ENCODE measurements around the gene ARID3C. TPM values are rescaled to one million over a fixed set of nuclear protein-coding genes. Genes with fewer than 3 reads are reported as not detected.

Gene ARID3C
- total RNA-seq, 5 donors from 2014 or later (not counting 1 experiment from before 2014, with no cell fraction given) = 0.38 TPM; not detected in 4

DNA sequence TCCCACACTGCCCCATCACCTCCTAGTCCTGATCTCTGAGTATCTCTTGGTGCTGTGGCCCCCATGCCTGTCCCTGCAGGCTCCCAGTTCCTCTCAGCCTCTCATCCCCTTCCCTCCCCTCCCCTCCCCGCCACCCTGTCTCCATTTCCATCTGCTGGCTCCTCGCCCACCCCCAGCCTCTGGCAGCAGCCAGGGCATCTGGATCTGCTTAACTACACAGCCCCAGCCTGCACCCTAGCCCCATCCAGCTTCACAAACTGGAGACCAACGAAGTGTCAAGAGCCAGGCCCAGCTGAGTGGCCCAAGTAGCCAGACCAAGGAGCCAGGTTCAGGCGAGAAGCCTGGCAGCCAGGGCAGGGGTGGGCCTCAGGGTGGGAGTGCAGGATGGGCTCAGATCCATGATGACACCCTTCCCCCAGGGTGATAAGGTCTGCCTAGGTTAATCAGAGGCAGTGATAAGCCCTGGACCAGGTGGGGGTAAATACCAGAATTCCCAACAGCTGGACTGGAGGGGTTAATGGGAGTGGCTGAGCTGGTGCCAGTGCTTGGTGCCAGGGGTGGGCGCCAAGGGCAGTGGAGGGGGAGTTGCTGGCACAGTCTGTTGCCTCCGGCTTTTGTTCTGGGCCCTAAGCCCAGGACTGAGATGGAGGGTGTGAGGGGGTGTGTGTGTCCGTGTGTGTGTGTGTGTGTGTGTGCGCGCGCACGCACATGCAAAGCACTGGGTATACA lies 25.6 kb upstream of the ARID3C start:
- WGBS (ENCODE audit: insufficient coverage) = 90% methylated on average over 2 of the region's 11 CpGs
- DNase-seq = no peak
- H3K4me1 Mint-ChIP-seq = peaks cover 15 to 39% (median 34%) of the 10 kb centered on the region in 3 donors
- Histone ChIP-seq H3K27me3 (replicated peaks in 1 of 2; ENCODE audit: control insufficient read depth in 2 of 2, extremely low read depth in 1 of 2, insufficient read depth in 2 of 2, low read length in 1 of 2) (no peaks in the 10 kb centered on the region), H3K9me3 (no peaks in the 10 kb centered on the region), H3K36me3 (ENCODE audit: control insufficient read depth in 2 of 2, extremely low read depth in 1 of 2, insufficient read depth in 1 of 2, low read length in 1 of 2) (peaks cover under 1 to 26% of the 10 kb centered on the region in 2 donors), H3K27ac (ENCODE audit: low read length) (no peak overlapping the region), H3K4me1 (ENCODE audit: control insufficient read depth in 1 of 2, extremely low read depth in 1 of 2, insufficient read depth in 2 of 2, low read length in 2 of 2) (peaks cover 3 to 20% of the 10 kb centered on the region in 2 experiments), H3K4me3 (ENCODE audit: control insufficient read depth in 1 of 2, extremely low read depth in 1 of 2, low read length in 1 of 2) (no peak overlapping the region)
- ATAC-seq (replicated peaks in 1 of 4) = no peak
- POLR2A ChIA-PET = interaction anchor here in 1 of 2 donors (0.6 kb wide), 1 partner anchor 32 kb away, joined by 10 read pairs; no protein-coding TSS in a partner anchor
- H3K4me3 Mint-ChIP-seq = no peak overlapping the region
- CTCF ChIA-PET = interaction anchor here in 1 of 2 donors (0.6 to 0.7 kb wide), 2 partner anchors 14 to 417 kb away, joined by 4 to 5 read pairs; no protein-coding TSS in a partner anchor
- peak overlapping the region in 1 of 2 donors; percentile 3 for H3K27ac Mint-ChIP-seq
- H3K9me3 Mint-ChIP-seq = no peaks in the 10 kb centered on the region
- peaks cover 10% of the 10 kb centered on the region for H3K36me3 Mint-ChIP-seq
- no peaks in the 10 kb centered on the region for H3K27me3 Mint-ChIP-seq

- no peaks in the 10 kb centered on the region for H3K27me3 ChIP-seq (replicated peaks in 1 of 2; ENCODE audit: control insufficient read depth in 2 of 2, extremely low read depth in 1 of 2, insufficient read depth in 2 of 2, low read length in 1 of 2)
- no peaks in the 10 kb centered on the region for H3K9me3 ChIP-seq
- ATAC-seq (replicated peaks in 1 of 4) (no peak), DNase-seq (no peak)
- peaks cover 0 to 34% of the 10 kb centered on the region in 2 donors for H3K36me3 ChIP-seq (ENCODE audit: control insufficient read depth in 2 of 2, extremely low read depth in 1 of 2, insufficient read depth in 1 of 2, low read length in 1 of 2)
- WGBS (ENCODE audit: insufficient coverage) = 75% methylated on average over 10 of the region's 11 CpGs
- H3K4me3 ChIP-seq (ENCODE audit: control insufficient read depth in 1 of 2, extremely low read depth in 1 of 2, low read length in 1 of 2) = no peak overlapping the region
- Mint-ChIP-seq H3K36me3 (peaks cover 17% of the 10 kb centered on the region), H3K4me3 (no peak overlapping the region), H3K4me1 (peaks cover 23 to 48% (median 45%) of the 10 kb centered on the region in 3 donors), H3K9me3 (no peaks in the 10 kb centered on the region), H3K27me3 (no peaks in the 10 kb centered on the region), H3K27ac (peak overlapping the region; percentile 17 to 50)
- peaks cover 4 to 26% of the 10 kb centered on the region in 2 experiments for H3K4me1 ChIP-seq (ENCODE audit: control insufficient read depth in 1 of 2, extremely low read depth in 1 of 2, insufficient read depth in 2 of 2, low read length in 2 of 2)
- POLR2A ChIA-PET = interaction anchor here in 1 of 2 donors (0.6 kb wide), 1 partner anchor 31 kb away, joined by 10 read pairs; no protein-coding TSS in a partner anchor
- CTCF ChIA-PET = interaction anchor here in 1 of 2 donors (1.3 kb wide), 1 partner anchor 20 kb away, joined by 4 read pairs; no protein-coding TSS in a partner anchor
- no peak overlapping the region for H3K27ac ChIP-seq (ENCODE audit: low read length)
Observed at GRCh38 chr9:34653151-34654072, 24.5 kb upstream of the ARID3C start.

DNA sequence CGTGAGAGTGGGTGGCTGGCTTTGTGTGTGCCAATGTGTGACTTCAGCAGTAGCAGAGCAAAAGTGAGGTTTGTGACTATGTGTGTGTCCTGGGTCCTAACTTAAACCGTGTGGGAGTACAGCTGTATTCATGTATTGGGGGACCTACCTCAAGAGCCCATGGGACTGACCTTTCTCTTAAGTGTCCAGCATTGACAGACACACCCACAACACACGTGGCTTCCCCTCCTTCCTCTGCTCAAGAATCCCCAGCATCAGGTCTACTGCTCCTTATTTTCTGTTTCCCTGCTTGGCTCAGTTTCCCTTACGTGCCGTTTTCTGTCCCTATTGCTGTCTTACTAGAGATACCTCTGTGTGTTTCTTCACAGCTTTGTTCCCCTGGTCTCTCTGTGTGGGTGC lies 23.7 kb upstream of the ARID3C start:
- H3K27me3 Mint-ChIP-seq = no peaks in the 10 kb centered on the region
- no peak for ATAC-seq (replicated peaks in 1 of 4)
- ChIA-PET POLR2A (no interaction called here), CTCF (interaction anchor here in 1 of 2 donors (1.3 kb wide), 1 partner anchor 19 kb away, joined by 4 read pairs; no protein-coding TSS in a partner anchor)
- WGBS (ENCODE audit: insufficient coverage) = 84% methylated on average over 2 of the region's 5 CpGs
- H3K27ac Mint-ChIP-seq = peak overlapping the region; percentile 17 to 68
- H3K4me3 Mint-ChIP-seq = no peak overlapping the region
- Histone ChIP-seq H3K27me3 (replicated peaks in 1 of 2; ENCODE audit: control insufficient read depth in 2 of 2, extremely low read depth in 1 of 2, insufficient read depth in 2 of 2, low read length in 1 of 2) (no peaks in the 10 kb centered on the region), H3K4me3 (ENCODE audit: control insufficient read depth in 1 of 2, extremely low read depth in 1 of 2, low read length in 1 of 2) (no peak overlapping the region), H3K27ac (ENCODE audit: low read length) (no peak overlapping the region), H3K36me3 (ENCODE audit: control insufficient read depth in 2 of 2, extremely low read depth in 1 of 2, insufficient read depth in 1 of 2, low read length in 1 of 2) (peaks cover 0 to 42% of the 10 kb centered on the region in 2 donors), H3K4me1 (ENCODE audit: control insufficient read depth in 1 of 2, extremely low read depth in 1 of 2, insufficient read depth in 2 of 2, low read length in 2 of 2) (peaks cover 5 to 34% of the 10 kb centered on the region in 2 experiments), H3K9me3 (no peaks in the 10 kb centered on the region)
- no peaks in the 10 kb centered on the region for H3K9me3 Mint-ChIP-seq
- DNase-seq = no peak
- H3K36me3 Mint-ChIP-seq = peaks cover 25% of the 10 kb centered on the region
- peaks cover 31 to 56% (median 53%) of the 10 kb centered on the region in 3 donors for H3K4me1 Mint-ChIP-seq

DNA sequence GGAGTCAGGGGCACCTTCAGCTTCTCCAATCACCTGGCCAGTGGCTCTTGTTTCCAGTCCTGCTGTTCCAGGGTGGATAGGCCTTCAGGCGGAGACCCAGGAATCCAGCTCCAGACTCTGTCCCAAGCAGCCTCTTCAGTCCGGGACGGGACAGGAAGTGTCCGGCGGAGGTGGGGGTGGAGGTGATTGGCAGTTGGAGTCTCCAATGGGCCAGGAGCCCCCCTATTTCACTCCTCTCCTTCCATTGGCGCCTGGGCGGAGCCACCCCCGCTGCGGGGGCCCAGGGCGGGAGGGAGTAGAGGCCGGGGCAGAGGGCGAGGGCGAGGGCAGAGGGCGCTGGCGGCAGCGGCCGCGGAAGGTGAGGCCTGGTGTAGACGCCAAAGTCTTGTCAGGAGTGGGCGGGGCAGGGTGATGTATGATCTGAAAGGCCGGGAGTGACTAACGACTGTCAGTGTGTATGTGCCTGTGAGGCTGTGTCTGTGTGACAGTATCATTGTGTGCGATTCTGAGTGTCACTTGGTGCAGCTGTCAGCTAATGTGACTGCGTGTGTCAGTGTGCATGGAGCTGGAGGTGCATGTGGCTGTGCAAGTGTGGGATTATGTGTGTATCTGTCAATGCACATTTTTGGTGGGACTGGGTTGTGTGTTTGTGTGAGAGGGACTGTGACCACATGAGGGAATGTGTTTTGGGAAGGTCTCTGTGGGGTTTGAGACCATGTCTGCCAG lies 23.2 kb upstream of the ARID3C start, which contains the start of gene IL11RA:
IL11RA (plus strand) TSS at position 310 of the 726 bp plus-strand sequence. CDS start 3,033 bp downstream, outside the sequence.
- Histone ChIP-seq H3K9me3 (no peaks in the 10 kb centered on the region), H3K4me3 (ENCODE audit: control insufficient read depth in 1 of 2, extremely low read depth in 1 of 2, low read length in 1 of 2) (no peak within 1 kb of the TSS), H3K4me1 (ENCODE audit: control insufficient read depth in 1 of 2, extremely low read depth in 1 of 2, insufficient read depth in 2 of 2, low read length in 2 of 2) (peaks cover 10 to 40% of the 10 kb centered on the region in 2 experiments), H3K36me3 (ENCODE audit: control insufficient read depth in 2 of 2, extremely low read depth in 1 of 2, insufficient read depth in 1 of 2, low read length in 1 of 2) (peaks cover 0 to 45% of the 10 kb centered on the region in 2 donors), H3K27ac (ENCODE audit: low read length) (no peak within 1 kb of the TSS), H3K27me3 (replicated peaks in 1 of 2; ENCODE audit: control insufficient read depth in 2 of 2, extremely low read depth in 1 of 2, insufficient read depth in 2 of 2, low read length in 1 of 2) (no peaks in the 10 kb centered on the region)
- Mint-ChIP-seq H3K27ac (peak within 1 kb of the TSS; percentile 17 to 68), H3K4me3 (no peak within 1 kb of the TSS), H3K4me1 (peaks cover 36 to 62% (median 59%) of the 10 kb centered on the region in 3 donors), H3K9me3 (no peaks in the 10 kb centered on the region), H3K27me3 (no peaks in the 10 kb centered on the region), H3K36me3 (peaks cover 25% of the 10 kb centered on the region)
- WGBS (ENCODE audit: insufficient coverage) = 47% methylated on average over 13 of the region's 24 CpGs
- DNase-seq = peak in 6 of 35 experiments; percentile 21 to 43 (median 31)
- POLR2A ChIA-PET = no interaction called here
- peak; percentile 38 to 58 (median 45) for ATAC-seq (replicated peaks in 1 of 4)
- CTCF ChIA-PET = interaction anchor here in 1 of 2 donors (1.3 kb wide), 1 partner anchor 18 kb away, joined by 4 read pairs; no protein-coding TSS in a partner anchor

DNA sequence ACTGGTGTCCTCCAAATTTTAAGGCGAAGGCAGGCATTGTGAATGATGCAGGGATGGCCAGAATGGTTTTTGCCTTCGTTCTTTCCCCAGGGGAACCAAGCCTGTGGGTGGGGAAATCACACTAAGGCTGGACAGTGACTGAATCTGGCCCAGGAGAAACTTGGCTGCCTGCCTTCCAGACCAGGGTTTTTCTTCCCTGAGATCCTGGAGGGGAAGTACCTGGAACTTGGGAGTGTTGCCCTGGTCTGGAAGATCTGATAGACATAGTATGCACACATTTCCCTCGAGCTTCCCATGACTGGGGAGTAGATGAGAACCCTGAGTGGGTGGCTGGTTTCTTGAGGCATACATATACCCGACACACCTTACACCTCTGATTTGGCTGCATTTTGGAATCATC lies 22.5 kb upstream of the ARID3C start:
- Histone ChIP-seq H3K4me3 (ENCODE audit: control insufficient read depth in 1 of 2, extremely low read depth in 1 of 2, low read length in 1 of 2) (no peak overlapping the region), H3K4me1 (ENCODE audit: control insufficient read depth in 1 of 2, extremely low read depth in 1 of 2, insufficient read depth in 2 of 2, low read length in 2 of 2) (peaks cover 10 to 45% of the 10 kb centered on the region in 2 experiments), H3K27me3 (replicated peaks in 1 of 2; ENCODE audit: control insufficient read depth in 2 of 2, extremely low read depth in 1 of 2, insufficient read depth in 2 of 2, low read length in 1 of 2) (no peaks in the 10 kb centered on the region), H3K36me3 (ENCODE audit: control insufficient read depth in 2 of 2, extremely low read depth in 1 of 2, insufficient read depth in 1 of 2, low read length in 1 of 2) (peaks cover 0 to 45% of the 10 kb centered on the region in 2 donors), H3K27ac (ENCODE audit: low read length) (no peak overlapping the region), H3K9me3 (no peaks in the 10 kb centered on the region)
- DNase-seq = no peak
- Mint-ChIP-seq H3K9me3 (no peaks in the 10 kb centered on the region), H3K27ac (peak overlapping the region in 1 of 2 donors; percentile 28), H3K27me3 (no peaks in the 10 kb centered on the region), H3K4me3 (no peak overlapping the region), H3K4me1 (peaks cover 40 to 63% (median 62%) of the 10 kb centered on the region in 3 donors), H3K36me3 (peaks cover 25% of the 10 kb centered on the region)
- WGBS (ENCODE audit: insufficient coverage) = 86% methylated on average over 2 of the region's 4 CpGs
- ChIA-PET CTCF (no interaction called here), POLR2A (no interaction called here)
- no peak for ATAC-seq (replicated peaks in 1 of 4)

Measured in T-cell (primary cell).